Smooth muscle cell (in vitro differentiated cells): Measurements from ENCODE around the gene RALGPS1. TPM values are rescaled to one million over a fixed set of nuclear protein-coding genes. Genes with fewer than 3 reads are reported as not detected.

Experiments used
- DNase-seq: peaks from one replicate; lab custom pipeline; 2025; ENCODE audit not compliant: unreplicated experiment; lab: John Stamatoyannopoulos, UW
- H2AFZ ChIP-seq: fragments of 200-600 bp; sonication (generic); 2 replicates; pipeline ENCODE4 v1.6.0; 2016; ENCODE audit warnings: antibody characterized with exemption, low read depth, mild to moderate bottlenecking
- H3F3A ChIP-seq: fragments of 200-600 bp; sonication (generic); 2 replicates; pipeline ENCODE4 v1.6.0; 2017; ENCODE audit warnings: antibody characterized with exemption, low read depth
- H3K27ac ChIP-seq: fragments of 200-600 bp; sonication (generic); 2 replicates; pipeline ENCODE4 v1.5.1; 2016; ENCODE audit warnings: low read depth, mild to moderate bottlenecking
- H3K27me3 ChIP-seq: fragments of 200-600 bp; sonication (generic); 2 replicates; pipeline ENCODE4 v1.6.1; 2016; ENCODE audit warnings: low read depth, mild to moderate bottlenecking
- H3K36me3 ChIP-seq: fragments of 200-600 bp; sonication (generic); 2 replicates; pipeline ENCODE4 v1.5.1; 2016; ENCODE audit warnings: low read depth
- H3K4me1 ChIP-seq: fragments of 200-600 bp; sonication (generic); 2 replicates; pipeline ENCODE4 v1.5.1; 2016; ENCODE audit warnings: low read depth
- H3K4me2 ChIP-seq: fragments of 200-600 bp; sonication (generic); 2 replicates; pipeline ENCODE4 v1.6.0; 2016; ENCODE audit warnings: mild to moderate bottlenecking
- H3K4me3 ChIP-seq: fragments of 200-600 bp; sonication (generic); 2 replicates; pipeline ENCODE4 v1.5.1; 2016; ENCODE audit warnings: mild to moderate bottlenecking
- H3K79me2 ChIP-seq: fragments of 200-600 bp; sonication (generic); 2 replicates; pipeline ENCODE4 v1.6.0; 2016; ENCODE audit warnings: low read depth, mild to moderate bottlenecking
- H3K9ac ChIP-seq: fragments of 200-600 bp; sonication (generic); 2 replicates; pipeline ENCODE4 v1.6.0; 2016; ENCODE audit warnings: low read depth
- H3K9me3 ChIP-seq: fragments of 200-600 bp; sonication (generic); replicated peaks from 2 replicates; pipeline ENCODE4 v1.5.1; 2016; ENCODE audit warnings: low read depth
- H4K20me1 ChIP-seq: fragments of 200-600 bp; sonication (generic); 2 replicates; pipeline ENCODE4 v1.6.0; 2016; ENCODE audit warnings: low read depth
- WGBS: methylation state at CpG from one replicate; pipeline ENCODE4 v1.1.7; 2016; ENCODE audit warnings: low lambda C conversion rate; 5-methylcytosine and 5-hydroxymethylcytosine counted together
- polyA plus RNA-seq: library from polyadenylated mRNA; unstranded; fragments of >200 nt; fragmentation: Nextera tagmentation; extraction: Ambion mirVana; gene quantifications from 2 replicates; pipeline ENCODE4 v1.2.1, GENCODE V29; 2016
- total RNA-seq: library from RNA; depleted of rRNA; stranded (reverse); fragments of >200 nt; gene quantifications from 2 replicates; pipeline ENCODE4 v1.2.3, GENCODE V29; 2014
- TF ChIP-seq, protein P1 (sequence below): fragments of 200-600 bp; sonication (generic); IDR thresholded peaks from 2 replicates; pipeline ENCODE4 v1.5.1; 2017; ENCODE audit warnings: borderline replicate concordance, mild to moderate bottlenecking, antibody characterized with exemption; ENCODE audit not compliant: insufficient read depth, poor library complexity, severe bottlenecking

RALGPS1 gene
- total and polyA plus RNA-seq, 2 experiments from 2014 or later: 2.1 to 4.0 TPM

DNA sequence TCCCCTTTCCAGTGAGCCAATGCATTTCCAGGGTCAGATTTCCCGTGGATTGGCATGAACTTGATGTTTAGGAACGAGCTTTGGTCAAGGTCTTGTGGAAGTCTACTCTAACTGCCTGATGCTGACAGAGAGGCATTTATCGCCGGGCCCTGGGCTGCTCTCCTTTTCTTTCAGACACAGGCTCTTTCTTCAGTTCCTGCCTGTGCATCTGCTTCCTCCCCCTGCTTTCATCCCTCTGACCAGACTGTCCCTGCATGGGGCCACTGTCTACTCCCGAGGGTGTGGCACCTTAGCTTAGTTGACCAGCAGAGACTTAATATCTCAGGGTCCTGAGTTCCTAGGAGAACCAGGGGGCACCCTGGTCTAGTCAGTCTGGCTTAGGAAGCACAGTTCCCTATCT is 41.2 kb downstream of the RALGPS1 start:
- 62% methylated on average over 5 of the region's 5 CpGs for WGBS
- Histone ChIP-seq H3F3A (no peaks in the 10 kb centered on the region), H2AFZ (no peak overlapping the region), H3K27me3 (no peaks in the 10 kb centered on the region), H4K20me1 (no peaks in the 10 kb centered on the region), H3K4me2 (peak overlapping the region; percentile 31), H3K79me2 (no peaks in the 10 kb centered on the region), H3K4me3 (no peak overlapping the region), H3K27ac (no peak overlapping the region), H3K36me3 (no peaks in the 10 kb centered on the region), H3K4me1 (peaks cover 9% of the 10 kb centered on the region), H3K9ac (no peak overlapping the region), H3K9me3 (no peaks in the 10 kb centered on the region)
- TF ChIP-seq, protein P1, sequence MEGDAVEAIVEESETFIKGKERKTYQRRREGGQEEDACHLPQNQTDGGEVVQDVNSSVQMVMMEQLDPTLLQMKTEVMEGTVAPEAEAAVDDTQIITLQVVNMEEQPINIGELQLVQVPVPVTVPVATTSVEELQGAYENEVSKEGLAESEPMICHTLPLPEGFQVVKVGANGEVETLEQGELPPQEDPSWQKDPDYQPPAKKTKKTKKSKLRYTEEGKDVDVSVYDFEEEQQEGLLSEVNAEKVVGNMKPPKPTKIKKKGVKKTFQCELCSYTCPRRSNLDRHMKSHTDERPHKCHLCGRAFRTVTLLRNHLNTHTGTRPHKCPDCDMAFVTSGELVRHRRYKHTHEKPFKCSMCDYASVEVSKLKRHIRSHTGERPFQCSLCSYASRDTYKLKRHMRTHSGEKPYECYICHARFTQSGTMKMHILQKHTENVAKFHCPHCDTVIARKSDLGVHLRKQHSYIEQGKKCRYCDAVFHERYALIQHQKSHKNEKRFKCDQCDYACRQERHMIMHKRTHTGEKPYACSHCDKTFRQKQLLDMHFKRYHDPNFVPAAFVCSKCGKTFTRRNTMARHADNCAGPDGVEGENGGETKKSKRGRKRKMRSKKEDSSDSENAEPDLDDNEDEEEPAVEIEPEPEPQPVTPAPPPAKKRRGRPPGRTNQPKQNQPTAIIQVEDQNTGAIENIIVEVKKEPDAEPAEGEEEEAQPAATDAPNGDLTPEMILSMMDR: no peak
- DNase-seq: no peak

DNA sequence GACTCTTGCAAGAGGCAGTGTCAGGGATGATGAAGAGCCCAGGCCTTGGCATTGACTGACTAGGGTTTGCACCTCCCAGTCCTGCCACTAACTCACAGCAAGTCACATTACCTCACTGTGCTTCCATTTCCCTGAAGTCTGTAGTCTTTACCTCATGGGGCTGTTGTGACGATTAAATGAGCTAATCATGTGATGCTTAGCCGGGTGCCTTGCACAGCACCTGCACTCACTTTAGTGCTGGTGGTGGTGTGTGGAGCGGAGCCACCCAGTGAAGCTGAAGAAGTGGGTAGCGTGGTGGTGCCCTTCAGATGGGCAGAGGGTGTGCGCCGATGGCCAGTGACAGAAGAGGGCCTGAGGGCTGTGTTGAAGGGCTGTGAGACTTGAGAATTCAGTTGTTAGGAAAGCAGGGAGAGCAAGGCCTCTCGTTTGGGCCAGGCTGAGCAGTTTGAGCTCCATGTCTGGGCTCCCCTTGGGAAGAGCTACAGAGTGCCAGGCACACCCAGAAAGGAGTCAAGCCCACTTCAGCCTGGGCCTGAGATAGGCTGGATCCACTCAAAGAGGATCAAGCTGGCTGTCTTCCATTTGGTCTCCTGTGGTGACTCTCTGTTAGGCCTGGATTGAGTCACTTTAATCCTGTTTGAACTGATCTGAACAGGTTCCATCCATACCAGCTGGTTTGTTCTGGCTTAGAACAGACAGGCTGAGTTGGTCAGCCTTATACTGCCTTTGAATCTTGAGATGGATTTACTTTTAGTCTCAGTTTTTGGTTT is 42.5 kb downstream of the RALGPS1 start:
- Histone ChIP-seq H4K20me1 (no peaks in the 10 kb centered on the region), H3K4me3 (no peak overlapping the region), H3K4me2 (peak overlapping the region; percentile 49), H2AFZ (no peak overlapping the region), H3K9me3 (no peaks in the 10 kb centered on the region), H3K4me1 (peaks cover 7% of the 10 kb centered on the region), H3K9ac (no peak overlapping the region), H3K79me2 (no peaks in the 10 kb centered on the region), H3F3A (no peaks in the 10 kb centered on the region), H3K27ac (peak overlapping the region; percentile 52), H3K27me3 (no peaks in the 10 kb centered on the region), H3K36me3 (no peaks in the 10 kb centered on the region)
- TF ChIP-seq, protein P1: no peak
- DNase-seq: no peak
- WGBS: 93% methylated on average over 7 of the region's 7 CpGs

DNA sequence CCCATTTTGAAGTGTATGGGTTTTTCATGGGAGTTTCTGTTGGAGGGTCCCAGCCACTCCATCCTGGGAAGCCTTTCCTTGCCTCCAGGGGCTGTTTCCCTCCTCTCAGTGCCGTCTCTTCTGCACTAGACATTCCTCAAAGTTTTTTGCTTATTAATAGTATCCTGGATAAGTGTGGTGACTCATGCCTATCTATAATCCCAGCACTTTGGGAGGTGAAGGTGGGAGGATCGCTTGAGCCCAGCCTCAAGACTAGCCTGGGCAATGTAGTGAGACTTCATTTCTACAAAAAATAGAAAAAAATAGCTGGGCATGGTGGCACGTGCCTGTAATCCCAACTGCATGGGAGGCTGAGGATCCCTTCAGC is 43.1 kb downstream of the RALGPS1 start:
- H3K27me3 ChIP-seq: no peaks in the 10 kb centered on the region
- H3K27ac ChIP-seq: peak overlapping the region; percentile 52
- TF ChIP-seq, protein P1: no peak
- H3K36me3 ChIP-seq: no peaks in the 10 kb centered on the region
- H3K9me3 ChIP-seq: no peaks in the 10 kb centered on the region
- no peaks in the 10 kb centered on the region for H3F3A ChIP-seq
- H3K4me2 ChIP-seq: peak overlapping the region; percentile 49
- H3K4me1 ChIP-seq: peaks cover 6% of the 10 kb centered on the region
- H4K20me1 ChIP-seq: no peaks in the 10 kb centered on the region
- H3K9ac ChIP-seq: no peak overlapping the region
- 20% methylated on average over 3 of the region's 3 CpGs for WGBS
- no peaks in the 10 kb centered on the region for H3K79me2 ChIP-seq
- no peak overlapping the region for H2AFZ ChIP-seq
- H3K4me3 ChIP-seq: no peak overlapping the region
- no peak for DNase-seq

DNA sequence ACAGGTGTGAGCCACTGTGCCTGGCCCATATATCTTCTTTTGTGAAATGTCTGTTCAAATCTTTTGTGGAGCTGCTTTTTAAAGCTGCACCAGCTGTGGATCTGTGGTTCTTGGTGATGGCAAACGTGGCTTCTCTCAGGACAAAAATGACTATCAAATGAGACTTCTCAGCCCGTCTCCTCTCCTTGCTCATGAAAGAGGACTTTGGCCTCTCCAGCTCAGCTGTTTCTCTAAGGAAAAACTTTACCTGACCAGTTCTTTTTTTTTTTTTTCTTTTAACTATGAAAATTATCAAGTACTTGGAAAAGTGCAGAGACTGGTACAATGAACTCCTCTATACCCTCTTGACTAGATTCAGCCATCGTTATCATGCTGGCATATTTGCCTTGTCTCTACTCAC is 44.8 kb downstream of the RALGPS1 start:
- H3K9ac ChIP-seq: no peak overlapping the region
- no peak overlapping the region for H3K27ac ChIP-seq
- H4K20me1 ChIP-seq: no peaks in the 10 kb centered on the region
- no peak for DNase-seq
- WGBS: 89% methylated on average over 3 of the region's 3 CpGs
- H3K4me2 ChIP-seq: no peak overlapping the region
- no peaks in the 10 kb centered on the region for H3K36me3 ChIP-seq
- H3F3A ChIP-seq: no peaks in the 10 kb centered on the region
- H3K9me3 ChIP-seq: no peaks in the 10 kb centered on the region
- no peaks in the 10 kb centered on the region for H3K27me3 ChIP-seq
- H3K79me2 ChIP-seq: no peaks in the 10 kb centered on the region
- H3K4me3 ChIP-seq: no peak overlapping the region
- H3K4me1 ChIP-seq: peaks cover 6% of the 10 kb centered on the region
- no peak overlapping the region for H2AFZ ChIP-seq
- TF ChIP-seq, protein P1: no peak
